Neural cell (in vitro differentiated cells): ENCODE data around the gene SULT1B1. TPM values are rescaled to one million over a fixed set of nuclear protein-coding genes. Genes with fewer than 3 reads are reported as not detected.

Experiments used
- H2AFZ ChIP-seq: fragments of 200-600, 300-800 bp; sonication (generic), shearing (Covaris generic); 2 replicates; pipeline ENCODE4 v1.6.0; 2014; ENCODE audit warnings: low read depth, mild to moderate bottlenecking, antibody characterized with exemption, low read length, moderate library complexity
- H3F3A ChIP-seq: fragments of 200-600 bp; shearing (Covaris generic); 2 replicates; pipeline ENCODE4 v1.6.1; 2016; ENCODE audit warnings: mild to moderate bottlenecking, moderate library complexity, mixed read lengths, antibody characterized with exemption, low read length; ENCODE audit not compliant: insufficient read depth, poor library complexity, severe bottlenecking
- H3K27ac ChIP-seq: fragments of 200-600, 300-800 bp; sonication (generic), shearing (Covaris generic); 2 replicates; pipeline ENCODE4 v1.5.1; 2014; ENCODE audit warnings: mild to moderate bottlenecking, low read length, moderate library complexity
- H3K27me3 ChIP-seq: fragments of 300-800, 200-600 bp; sonication (generic), shearing (Covaris generic); 2 replicates; pipeline ENCODE4 v1.6.0; 2014; ENCODE audit warnings: mild to moderate bottlenecking, low read depth, low read length, moderate library complexity; ENCODE audit not compliant: insufficient read depth
- H3K36me3 ChIP-seq: fragments of 300-800, 200-600 bp; sonication (generic), shearing (Covaris generic); 2 replicates; pipeline ENCODE4 v1.5.1; 2014; ENCODE audit warnings: mild to moderate bottlenecking, antibody characterized with exemption, low read length, moderate library complexity; ENCODE audit not compliant: insufficient read depth
- H3K4me2 ChIP-seq: fragments of 300-800, 200-600 bp; sonication (generic), shearing (Covaris generic); 2 replicates; pipeline ENCODE4 v1.6.0; 2014; ENCODE audit warnings: mild to moderate bottlenecking, low read length
- H3K4me3 ChIP-seq: fragments of 300-800, 200-600 bp; sonication (generic), shearing (Covaris generic); 2 replicates; pipeline ENCODE4 v1.5.1; 2014; ENCODE audit warnings: mild to moderate bottlenecking, low read length, moderate library complexity
- H3K79me2 ChIP-seq: fragments of 200-600 bp; shearing (Covaris generic); replicated peaks from 2 replicates; pipeline ENCODE4 v1.6.0; 2014; ENCODE audit warnings: mild to moderate bottlenecking, low read length, moderate library complexity; ENCODE audit not compliant: insufficient read depth
- H3K9ac ChIP-seq: fragments of 300-800, 200-600 bp; sonication (generic), shearing (Covaris generic); 2 replicates; pipeline ENCODE4 v1.6.1; 2016; ENCODE audit warnings: mild to moderate bottlenecking, low read length, mixed read lengths
- H3K9me2 ChIP-seq: fragments of 200-600 bp; shearing (Covaris generic); 2 replicates; pipeline ENCODE4 v1.6.1; 2016; ENCODE audit warnings: mild to moderate bottlenecking, low read length, mixed read lengths; ENCODE audit not compliant: insufficient read depth
- H3K9me3 ChIP-seq: fragments of 200-600, 300-800 bp; sonication (generic), shearing (Covaris generic); 2 replicates; pipeline ENCODE4 v1.6.1; 2016; ENCODE audit warnings: mild to moderate bottlenecking, mixed run types, low read length, moderate library complexity, mixed read lengths
- H4K20me1 ChIP-seq: fragments of 200-600 bp; shearing (Covaris generic); 2 replicates; pipeline ENCODE4 v1.6.1; 2016; ENCODE audit warnings: mild to moderate bottlenecking, mixed run types; ENCODE audit not compliant: insufficient read depth
- CTCF ChIP-seq: fragments of 450-650 bp; IDR thresholded peaks from 2 replicates; pipeline ENCODE4 v1.5.1; 2014; ENCODE audit warnings: antibody characterized with exemption, mild to moderate bottlenecking, moderate library complexity; ENCODE audit not compliant: poor library complexity, severe bottlenecking
- EP300 ChIP-seq: fragments of 450-650 bp; conservative IDR thresholded peaks from 2 replicates; pipeline ENCODE4 v1.6.1; 2014; ENCODE audit warnings: antibody characterized with exemption, mild to moderate bottlenecking, moderate library complexity; ENCODE audit not compliant: poor library complexity, severe bottlenecking
- EZH2 ChIP-seq: fragments of 200-600, 300-800 bp; shearing (Covaris generic), sonication (generic); IDR thresholded peaks from 2 replicates; pipeline ENCODE4 v1.6.1; 2014; ENCODE audit warnings: antibody characterized with exemption, low read length, borderline replicate concordance, mild to moderate bottlenecking; ENCODE audit not compliant: insufficient read depth, poor library complexity, severe bottlenecking
- MXI1 ChIP-seq: fragments of 450-650 bp; conservative IDR thresholded peaks from 2 replicates; pipeline ENCODE4 v1.6.1; 2014; ENCODE audit warnings: antibody characterized with exemption, mild to moderate bottlenecking; ENCODE audit not compliant: poor library complexity, severe bottlenecking
- POLR2AphosphoS5 ChIP-seq: IDR thresholded peaks from 2 replicates; pipeline ENCODE4 v1.6.1; 2012
- RAD21 ChIP-seq: fragments of 450-650 bp; conservative IDR thresholded peaks from 2 replicates; pipeline ENCODE4 v1.6.1; 2014; ENCODE audit warnings: antibody characterized with exemption, mild to moderate bottlenecking, moderate library complexity
- REST ChIP-seq: IDR thresholded peaks from 2 replicates; pipeline ENCODE4 v1.6.1; 2012; ENCODE audit warnings: borderline replicate concordance
- SMC3 ChIP-seq: fragments of 450-650 bp; conservative IDR thresholded peaks from 2 replicates; pipeline ENCODE4 v1.6.1; 2014; ENCODE audit warnings: antibody characterized with exemption, mild to moderate bottlenecking, moderate library complexity; ENCODE audit not compliant: poor library complexity
- TAF1 ChIP-seq: IDR thresholded peaks from 2 replicates; pipeline ENCODE4 v1.6.1; 2012; ENCODE audit warnings: low read depth
- polyA plus RNA-seq: library from polyadenylated mRNA; depleted of rRNA; stranded (reverse); fragments of >200 nt; gene quantifications from 2 replicates; pipeline ENCODE4 v1.2.3, GENCODE V29; 2014

Gene SULT1B1
- polyA plus RNA-seq, 1 donor from 2014 or later, result not detected

- no peaks in the 10 kb centered on the region for H3K27me3 ChIP-seq
- no peak overlapping the region for H3K4me3 ChIP-seq
- H3K36me3 ChIP-seq, result no peaks in the 10 kb centered on the region
- no peak overlapping the region for H2AFZ ChIP-seq
- H3K9me3 ChIP-seq, result no peaks in the 10 kb centered on the region
- H3K79me2 ChIP-seq, result no peaks in the 10 kb centered on the region
- H3K9ac ChIP-seq, result no peak overlapping the region
- no peaks in the 10 kb centered on the region for H3F3A ChIP-seq
- no peak overlapping the region for H3K27ac ChIP-seq
- no peaks in the 10 kb centered on the region for H4K20me1 ChIP-seq
- H3K4me2 ChIP-seq, result no peak overlapping the region
- TF ChIP-seq EZH2, result no peak
- TF ChIP-seq CTCF, result no peak
- TF ChIP-seq EP300, result no peak
- no peak for TF ChIP-seq REST
- TF ChIP-seq POLR2AphosphoS5, result no peak
- no peak for TF ChIP-seq RAD21
- no peak for TF ChIP-seq TAF1
- no peak for TF ChIP-seq SMC3
- TF ChIP-seq MXI1, result no peak
- no peaks in the 10 kb centered on the region for H3K9me2 ChIP-seq
Observed at GRCh38 chr4:69726971-69727370, 33.4 kb downstream of the SULT1B1 start.

GRCh38 chr4:69718396-69719271 lies 41.8 kb downstream of the SULT1B1 start:
- no peaks in the 10 kb centered on the region for H3F3A ChIP-seq
- H3K9ac ChIP-seq, result no peak overlapping the region
- no peak overlapping the region for H3K4me3 ChIP-seq
- H3K79me2 ChIP-seq, result no peaks in the 10 kb centered on the region
- TF ChIP-seq EP300 (no peak), POLR2AphosphoS5 (no peak), EZH2 (no peak), TAF1 (no peak), RAD21 (no peak), MXI1 (no peak), CTCF (no peak), SMC3 (no peak), REST (no peak)
- H2AFZ ChIP-seq, result no peak overlapping the region
- H3K36me3 ChIP-seq, result no peaks in the 10 kb centered on the region
- H3K4me2 ChIP-seq, result no peak overlapping the region
- H4K20me1 ChIP-seq, result no peaks in the 10 kb centered on the region
- no peak overlapping the region for H3K27ac ChIP-seq
- no peaks in the 10 kb centered on the region for H3K9me2 ChIP-seq
- H3K9me3 ChIP-seq, result no peaks in the 10 kb centered on the region
- H3K27me3 ChIP-seq, result no peaks in the 10 kb centered on the region
